ENCODE data around the gene DLG5.
A peak's percentile ranks its signal among the peaks of the same experiment; 100 is the strongest.

Gene DLG5

GRCh38 chr10:77868523-77868922 is 58.0 kb downstream of the DLG5 start:
- Histone ChIP-seq H3K4me3 (ENCODE audit: low read depth, low read length) (no peak overlapping the region), H3K27ac (ENCODE audit: extremely low read depth, low read depth, low read length) (no peak overlapping the region), H3K4me1 (ENCODE audit: control insufficient read depth, insufficient read depth, low read length) (no peaks in the 10 kb centered on the region), H3K36me3 (ENCODE audit: control insufficient read depth in 2 of 2, insufficient read depth in 1 of 2, low read length in 2 of 2) (peaks cover 0 to 40% of the 10 kb centered on the region in 2 experiments; a peak in 1 of 3 replicates), H3K9me3 (ENCODE audit: control insufficient read depth, insufficient read depth, low read depth, low read length) (no peaks in the 10 kb centered on the region)
- POLR2A ChIA-PET: no interaction called here
- CTCF ChIA-PET: interaction anchor here (0.8 kb wide), 1 partner anchor 10 kb away, joined by 3 read pairs; no protein-coding TSS in a partner anchor
- TF ChIP-seq ZNF561 (tag by site-specific recombination; IDR thresholded peaks at IDR 0.05; ENCODE audit: borderline replicate concordance): no peak
- no peak for TF ChIP-seq OVOL3 (tag by site-specific recombination; IDR thresholded peaks at IDR 0.05)
- TF ChIP-seq ZNF26 (tag by site-specific recombination; IDR thresholded peaks at IDR 0.05): no peak
- TF ChIP-seq, protein P1, sequence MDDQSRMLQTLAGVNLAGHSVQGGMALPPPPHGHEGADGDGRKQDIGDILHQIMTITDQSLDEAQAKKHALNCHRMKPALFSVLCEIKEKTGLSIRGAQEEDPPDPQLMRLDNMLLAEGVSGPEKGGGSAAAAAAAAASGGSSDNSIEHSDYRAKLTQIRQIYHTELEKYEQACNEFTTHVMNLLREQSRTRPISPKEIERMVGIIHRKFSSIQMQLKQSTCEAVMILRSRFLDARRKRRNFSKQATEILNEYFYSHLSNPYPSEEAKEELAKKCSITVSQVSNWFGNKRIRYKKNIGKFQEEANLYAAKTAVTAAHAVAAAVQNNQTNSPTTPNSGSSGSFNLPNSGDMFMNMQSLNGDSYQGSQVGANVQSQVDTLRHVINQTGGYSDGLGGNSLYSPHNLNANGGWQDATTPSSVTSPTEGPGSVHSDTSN (CRISPR knock-in tag; IDR thresholded peaks at IDR 0.05): no peak
- TF ChIP-seq, protein P2, sequence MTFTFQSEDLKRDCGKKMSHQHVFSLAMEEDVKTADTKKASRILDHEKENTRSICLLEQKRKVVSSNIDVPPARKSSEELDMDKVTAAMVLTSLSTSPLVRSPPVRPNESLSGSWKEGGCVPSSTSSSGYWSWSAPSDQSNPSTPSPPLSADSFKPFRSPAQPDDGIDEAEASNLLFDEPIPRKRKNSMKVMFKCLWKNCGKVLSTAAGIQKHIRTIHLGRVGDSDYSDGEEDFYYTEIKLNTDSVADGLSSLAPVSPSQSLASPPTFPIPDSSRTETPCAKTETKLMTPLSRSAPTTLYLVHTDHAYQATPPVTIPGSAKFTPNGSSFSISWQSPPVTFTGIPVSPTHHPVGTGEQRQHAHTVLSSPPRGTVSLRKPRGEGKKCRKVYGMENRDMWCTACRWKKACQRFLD (tag by site-specific recombination; IDR thresholded peaks at IDR 0.05): no peak
- TF ChIP-seq KLF1 (tag by site-specific recombination; IDR thresholded peaks at IDR 0.05): no peak
- no peak for TF ChIP-seq ZNF138 (tag by site-specific recombination; IDR thresholded peaks at IDR 0.05; ENCODE audit: borderline replicate concordance)
- no peak for TF ChIP-seq ZNF239 (tag by site-specific recombination; IDR thresholded peaks at IDR 0.05)
- TF ChIP-seq ZNF677 (tag by site-specific recombination; IDR thresholded peaks at IDR 0.05): no peak
- no peak for TF ChIP-seq MEIS1 (CRISPR knock-in tag; IDR thresholded peaks at IDR 0.05; ENCODE audit: borderline replicate concordance)
- no peak for TF ChIP-seq ZNF423 (tag by site-specific recombination; IDR thresholded peaks at IDR 0.05)
- no peak for TF ChIP-seq ZNF362 (tag by site-specific recombination; IDR thresholded peaks at IDR 0.05)
- TF ChIP-seq, protein P3, sequence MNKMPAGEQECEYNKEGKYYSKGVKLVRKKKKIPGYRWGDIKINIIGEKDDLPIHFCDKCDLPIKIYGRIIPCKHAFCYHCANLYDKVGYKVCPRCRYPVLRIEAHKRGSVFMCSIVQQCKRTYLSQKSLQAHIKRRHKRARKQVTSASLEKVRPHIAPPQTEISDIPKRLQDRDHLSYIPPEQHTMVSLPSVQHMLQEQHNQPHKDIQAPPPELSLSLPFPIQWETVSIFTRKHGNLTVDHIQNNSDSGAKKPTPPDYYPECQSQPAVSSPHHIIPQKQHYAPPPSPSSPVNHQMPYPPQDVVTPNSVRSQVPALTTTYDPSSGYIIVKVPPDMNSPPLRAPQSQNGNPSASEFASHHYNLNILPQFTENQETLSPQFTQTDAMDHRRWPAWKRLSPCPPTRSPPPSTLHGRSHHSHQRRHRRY (tag by site-specific recombination; IDR thresholded peaks at IDR 0.05): no peak
- TF ChIP-seq HOXA7 (CRISPR knock-in tag; IDR thresholded peaks at IDR 0.05; ENCODE audit: borderline replicate concordance): no peak
- TF ChIP-seq ZNF184 (tag by site-specific recombination; IDR thresholded peaks at IDR 0.05): no peak
- no peak for TF ChIP-seq EGR2 (tag by site-specific recombination; IDR thresholded peaks at IDR 0.05; ENCODE audit: low read depth)

DNA sequence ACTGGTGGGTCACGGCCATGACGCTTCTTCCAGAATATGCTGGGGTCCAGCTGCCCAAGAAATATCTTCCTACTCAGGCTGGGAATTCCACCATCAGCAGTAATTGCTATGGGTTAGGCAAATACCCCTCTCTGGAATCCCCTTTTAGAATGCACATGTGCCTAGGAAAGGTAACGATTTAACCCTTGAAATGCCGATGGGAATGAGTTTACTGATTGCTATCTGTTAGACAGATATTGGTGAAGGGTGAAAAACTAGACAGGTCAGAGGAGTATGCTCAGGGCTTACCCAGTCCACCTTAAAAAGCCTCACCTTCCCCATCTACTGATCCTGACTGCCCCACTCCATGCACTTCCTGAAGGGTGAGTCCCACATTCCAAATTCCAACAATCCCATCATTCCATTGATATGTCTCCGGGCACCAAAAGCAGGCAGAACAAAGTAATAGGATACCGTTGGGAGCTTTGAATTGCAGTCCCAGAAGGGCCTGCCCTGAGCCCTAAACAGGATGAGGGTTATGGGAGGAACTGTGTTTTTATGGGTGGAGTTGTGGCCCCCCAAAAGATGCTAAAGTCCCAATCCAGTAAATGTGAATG is 59.3 kb downstream of the DLG5 start:
- H3K4me1 ChIP-seq (ENCODE audit: control insufficient read depth, insufficient read depth, low read length): no peaks in the 10 kb centered on the region
- no peak overlapping the region for H3K4me3 ChIP-seq (ENCODE audit: low read depth, low read length)
- CTCF ChIA-PET: interaction anchor here (0.6 kb wide), 1 partner anchor 129 kb away, joined by 3 read pairs; no protein-coding TSS in a partner anchor
- POLR2A ChIA-PET: no interaction called here
- peaks cover 0 to 44% of the 10 kb centered on the region in 2 experiments; a peak in 1 of 3 replicates for H3K36me3 ChIP-seq (ENCODE audit: control insufficient read depth in 2 of 2, insufficient read depth in 1 of 2, low read length in 2 of 2)
- 0 out of 2 replicates have a peak, but pooled peaks have one; percentile 3 for TF ChIP-seq ZNF600 (tag by site-specific recombination; IDR thresholded peaks at IDR 0.05)
- no peak for TF ChIP-seq ZNF654 (tag by site-specific recombination; IDR thresholded peaks at IDR 0.05; ENCODE audit: low read depth)
- no peaks in the 10 kb centered on the region for H3K9me3 ChIP-seq (ENCODE audit: control insufficient read depth, insufficient read depth, low read depth, low read length)
- no peak overlapping the region for H3K27ac ChIP-seq (ENCODE audit: extremely low read depth, low read depth, low read length)

All from HEK293 (cell line).